NB4 (cell line): ENCODE measurements around the gene PECR.

ENCODE experiments used
- DNase-seq: peaks from one replicate; pipeline ENCODE4 v3.0.0; 2010; ENCODE audit warnings: low read depth
- H3K4me3 ChIP-seq: one replicate; pipeline ENCODE4 v1.5.1; 2011; ENCODE audit warnings: mild to moderate bottlenecking, low read depth, low read length, moderate library complexity
- MYC ChIP-seq: IDR thresholded peaks from 2 replicates; pipeline ENCODE4 v1.6.1; 2011; ENCODE audit warnings: low read depth, low read length
- POLR2A ChIP-seq: IDR thresholded peaks from 2 replicates; pipeline ENCODE4 v1.6.1; 2011; ENCODE audit warnings: mild to moderate bottlenecking; ENCODE audit not compliant: insufficient read length; ENCODE audit errors: extremely low read depth
- TF ChIP-seq, protein P1 (sequence below): IDR thresholded peaks from one replicate; pipeline ENCODE4 v1.5.1; 2012; ENCODE audit warnings: low read depth, low read length
- TF ChIP-seq, protein P2 (sequence below): IDR thresholded peaks from 2 replicates; pipeline ENCODE4 v1.6.1; 2011; ENCODE audit warnings: low read depth, low read length

The PECR gene

DNA sequence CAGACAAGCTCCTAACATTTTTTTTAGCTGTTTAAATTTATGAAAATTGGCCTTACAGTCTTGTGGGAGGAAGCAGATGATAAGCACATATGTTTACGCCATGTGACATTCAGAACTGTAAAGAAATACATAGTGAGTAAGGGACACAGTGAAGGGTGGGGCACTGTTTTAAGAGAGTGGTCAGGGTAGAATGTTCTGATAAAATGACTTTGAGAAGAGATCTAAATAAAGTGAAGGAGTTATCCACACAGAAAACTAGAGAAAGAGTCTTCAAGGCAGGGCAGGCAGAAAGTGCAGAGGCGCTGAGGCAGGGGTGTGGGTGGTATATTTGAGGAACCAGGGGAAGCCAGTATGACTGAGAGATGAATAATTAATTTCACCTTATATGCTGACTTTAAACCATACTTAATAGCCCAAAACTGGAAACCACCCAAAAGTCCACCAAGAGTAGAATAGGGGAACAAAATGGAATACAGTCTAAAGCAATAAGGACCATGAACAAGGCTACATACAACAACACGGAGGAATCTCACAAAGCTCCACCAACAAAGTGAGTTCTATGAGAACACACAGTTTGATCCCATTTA lies 76.8 kb downstream of the PECR start:
- DNase-seq: no peak
- H3K4me3 ChIP-seq: no peak overlapping the region
- TF ChIP-seq, protein P1, sequence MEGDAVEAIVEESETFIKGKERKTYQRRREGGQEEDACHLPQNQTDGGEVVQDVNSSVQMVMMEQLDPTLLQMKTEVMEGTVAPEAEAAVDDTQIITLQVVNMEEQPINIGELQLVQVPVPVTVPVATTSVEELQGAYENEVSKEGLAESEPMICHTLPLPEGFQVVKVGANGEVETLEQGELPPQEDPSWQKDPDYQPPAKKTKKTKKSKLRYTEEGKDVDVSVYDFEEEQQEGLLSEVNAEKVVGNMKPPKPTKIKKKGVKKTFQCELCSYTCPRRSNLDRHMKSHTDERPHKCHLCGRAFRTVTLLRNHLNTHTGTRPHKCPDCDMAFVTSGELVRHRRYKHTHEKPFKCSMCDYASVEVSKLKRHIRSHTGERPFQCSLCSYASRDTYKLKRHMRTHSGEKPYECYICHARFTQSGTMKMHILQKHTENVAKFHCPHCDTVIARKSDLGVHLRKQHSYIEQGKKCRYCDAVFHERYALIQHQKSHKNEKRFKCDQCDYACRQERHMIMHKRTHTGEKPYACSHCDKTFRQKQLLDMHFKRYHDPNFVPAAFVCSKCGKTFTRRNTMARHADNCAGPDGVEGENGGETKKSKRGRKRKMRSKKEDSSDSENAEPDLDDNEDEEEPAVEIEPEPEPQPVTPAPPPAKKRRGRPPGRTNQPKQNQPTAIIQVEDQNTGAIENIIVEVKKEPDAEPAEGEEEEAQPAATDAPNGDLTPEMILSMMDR: no peak
- TF ChIP-seq, protein P2, sequence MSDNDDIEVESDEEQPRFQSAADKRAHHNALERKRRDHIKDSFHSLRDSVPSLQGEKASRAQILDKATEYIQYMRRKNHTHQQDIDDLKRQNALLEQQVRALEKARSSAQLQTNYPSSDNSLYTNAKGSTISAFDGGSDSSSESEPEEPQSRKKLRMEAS: no peak
- TF ChIP-seq MYC (no peak), POLR2A (no peak)

DNA sequence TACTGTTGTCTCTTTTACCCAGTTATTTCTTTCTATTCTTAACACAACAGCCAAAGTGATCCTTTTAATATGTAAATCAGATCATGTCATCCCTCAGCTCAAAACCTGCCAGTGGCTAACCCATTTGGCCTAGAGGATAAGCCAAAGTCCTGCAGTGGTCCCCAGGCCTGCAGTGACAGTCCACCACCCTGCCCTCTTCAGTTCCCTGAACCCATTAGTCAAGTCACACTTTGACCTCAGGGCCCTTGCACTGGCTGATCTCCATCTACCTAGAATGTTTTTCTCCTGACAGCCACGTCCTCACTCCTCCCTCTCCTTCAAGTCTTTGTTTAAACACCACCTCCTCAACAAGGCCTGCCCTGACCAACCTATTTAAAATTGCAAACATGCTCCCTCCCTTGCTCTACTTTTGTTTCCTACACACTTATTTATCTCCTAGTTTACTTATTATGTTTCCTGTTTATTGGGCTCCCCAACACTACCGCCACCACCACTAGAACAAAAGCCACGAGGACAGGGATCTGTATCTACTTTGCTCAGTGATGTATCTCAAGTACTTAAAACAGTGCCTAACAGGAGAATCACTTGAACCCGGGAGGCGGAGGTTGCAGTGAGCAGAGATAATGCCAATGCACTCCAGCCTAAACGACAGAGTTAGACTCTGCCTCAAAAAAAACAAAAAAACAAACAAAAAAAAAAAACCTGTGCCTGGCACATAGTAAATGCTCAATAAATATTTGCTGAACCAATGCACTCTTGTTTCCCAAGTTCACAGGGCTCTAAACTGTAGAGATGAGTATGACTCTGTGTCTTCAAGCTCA lies 77.5 kb downstream of the PECR start:
- TF ChIP-seq, protein P1: no peak
- TF ChIP-seq MYC (no peak), POLR2A (no peak)
- TF ChIP-seq, protein P2: no peak
- DNase-seq: no peak
- no peak overlapping the region for H3K4me3 ChIP-seq

DNA sequence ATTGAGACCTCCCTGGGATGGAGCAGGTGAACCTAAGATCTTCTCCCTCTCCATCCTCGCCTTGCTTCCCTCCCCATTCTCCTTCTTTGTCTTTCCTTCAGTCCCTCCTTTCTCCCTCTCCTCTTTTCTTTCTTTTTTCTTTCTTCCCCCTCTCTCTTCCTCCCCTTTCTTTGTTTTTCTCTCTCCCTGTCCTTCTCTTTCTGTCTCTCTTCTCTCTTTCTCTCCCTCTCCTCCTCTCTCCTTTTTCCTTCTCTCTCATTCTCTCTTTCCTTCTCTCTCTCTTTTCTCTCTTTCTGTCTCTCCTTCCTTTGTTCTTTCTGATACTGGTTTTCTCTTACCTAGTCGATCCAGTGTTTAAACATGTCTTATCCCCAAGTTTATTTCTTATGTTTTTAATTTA lies 78.9 kb downstream of the PECR start:
- no peak overlapping the region for H3K4me3 ChIP-seq
- no peak for TF ChIP-seq POLR2A
- TF ChIP-seq, protein P2: no peak
- TF ChIP-seq, protein P1: no peak
- no peak for TF ChIP-seq MYC
- DNase-seq: no peak

DNA sequence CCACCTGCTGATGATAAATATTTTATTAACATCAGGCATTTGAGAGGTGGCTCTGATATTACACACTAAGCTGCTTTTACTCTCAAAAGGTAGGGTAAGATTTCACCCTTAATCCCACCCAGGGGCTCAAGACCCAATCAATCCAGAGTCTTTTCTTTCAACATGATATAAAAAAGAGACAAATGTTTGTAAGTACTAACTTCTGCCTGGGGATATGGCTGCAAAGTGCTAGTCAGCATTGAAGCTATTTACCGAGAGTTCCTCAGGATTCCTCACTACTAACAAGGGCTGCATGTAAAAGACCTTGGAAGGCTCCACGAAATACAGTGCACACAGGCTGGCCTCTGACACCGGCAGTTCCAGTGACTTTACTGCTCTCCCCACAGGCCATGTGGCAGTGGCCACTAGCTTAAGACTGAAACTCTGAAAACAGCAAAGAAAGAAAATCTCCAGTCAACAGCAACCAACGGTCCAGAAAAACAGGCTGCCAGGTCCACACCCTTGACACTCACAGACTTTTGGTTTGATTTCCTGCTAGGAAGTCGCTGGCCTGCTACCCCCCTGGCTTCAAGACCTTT lies 79.4 kb downstream of the PECR start:
- TF ChIP-seq, protein P2: no peak
- TF ChIP-seq, protein P1: no peak
- TF ChIP-seq POLR2A (no peak), MYC (no peak)
- no peak overlapping the region for H3K4me3 ChIP-seq
- DNase-seq: no peak

DNA sequence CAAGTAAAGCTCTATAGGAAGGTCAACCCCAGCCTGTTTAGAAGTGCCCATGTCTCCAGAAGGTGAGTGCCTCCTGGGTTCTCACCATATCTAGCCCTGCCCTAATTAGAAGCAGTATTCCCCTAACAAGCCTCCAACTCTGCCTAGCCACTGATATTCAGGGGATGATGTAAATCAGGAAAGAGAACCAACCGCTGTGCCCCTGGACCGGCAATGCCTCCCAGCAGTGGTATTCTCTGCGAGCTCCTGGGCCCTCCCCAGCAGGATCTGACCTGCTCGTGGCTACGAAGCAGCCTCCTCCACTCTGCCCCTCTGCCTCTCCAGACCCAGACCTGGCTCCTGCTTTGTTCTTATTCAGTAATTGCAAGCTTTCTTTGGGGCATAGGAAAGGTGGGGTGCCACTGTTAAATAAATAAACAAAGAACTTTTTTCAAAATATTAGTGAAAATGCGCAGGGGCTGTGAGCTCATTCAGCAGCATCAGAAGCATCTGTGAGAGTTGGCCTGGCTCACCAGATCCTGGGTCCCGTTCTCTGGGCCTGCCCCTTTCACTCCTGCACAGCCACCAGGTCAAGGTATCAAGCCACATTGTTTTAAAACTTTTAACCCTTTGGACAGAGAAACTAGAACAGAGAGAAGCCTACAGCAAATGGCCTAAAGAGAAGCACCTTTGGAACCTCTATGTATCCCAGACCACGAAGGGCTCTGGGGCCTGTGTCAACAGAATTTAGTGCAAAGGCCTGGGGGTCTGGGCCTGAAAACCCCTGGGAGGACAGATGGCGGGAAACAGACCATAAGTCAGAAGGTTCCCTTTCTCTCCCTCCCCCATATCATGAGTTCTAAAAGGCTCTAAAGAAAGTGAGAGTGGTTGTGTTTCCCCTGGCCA lies 80.2 kb downstream of the PECR start:
- TF ChIP-seq, protein P2: no peak
- no peak for TF ChIP-seq POLR2A
- TF ChIP-seq, protein P1: no peak
- no peak for TF ChIP-seq MYC
- DNase-seq: no peak
- no peak overlapping the region for H3K4me3 ChIP-seq
